HG03097 (cell line): ENCODE results near the gene PPP2R1A.
"Not testable (repeated sequence)": the region's sequence is repeated elsewhere in the genome, so short reads cannot be mapped to it uniquely, and the experiment has no call there.

Experiments used
- ATAC-seq: cut with Tn5 transposase; IDR thresholded peaks from one replicate; pipeline ENCODE4 v1.9.1; 2021; ENCODE audit not compliant: unreplicated experiment, low FRiP score

The PPP2R1A gene

DNA sequence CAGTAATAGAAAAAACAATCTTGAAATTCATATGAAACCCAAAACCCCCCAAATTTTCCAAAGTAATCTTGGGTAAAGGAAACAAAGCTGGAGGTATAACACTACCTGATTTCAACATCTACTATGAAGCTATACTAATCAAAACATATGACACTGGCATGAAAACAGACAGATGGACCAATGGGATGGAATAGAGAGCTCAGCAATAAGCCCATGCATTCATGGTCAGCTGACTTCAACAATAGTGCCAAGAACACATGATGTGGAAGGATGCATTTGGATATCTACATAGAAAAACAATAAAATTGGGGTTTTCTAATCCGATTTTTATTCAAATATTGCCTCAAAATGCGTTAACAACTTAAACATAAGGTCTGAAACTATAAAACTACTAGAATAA is 47.3 kb downstream of the PPP2R1A start:
- no peak for ATAC-seq

DNA sequence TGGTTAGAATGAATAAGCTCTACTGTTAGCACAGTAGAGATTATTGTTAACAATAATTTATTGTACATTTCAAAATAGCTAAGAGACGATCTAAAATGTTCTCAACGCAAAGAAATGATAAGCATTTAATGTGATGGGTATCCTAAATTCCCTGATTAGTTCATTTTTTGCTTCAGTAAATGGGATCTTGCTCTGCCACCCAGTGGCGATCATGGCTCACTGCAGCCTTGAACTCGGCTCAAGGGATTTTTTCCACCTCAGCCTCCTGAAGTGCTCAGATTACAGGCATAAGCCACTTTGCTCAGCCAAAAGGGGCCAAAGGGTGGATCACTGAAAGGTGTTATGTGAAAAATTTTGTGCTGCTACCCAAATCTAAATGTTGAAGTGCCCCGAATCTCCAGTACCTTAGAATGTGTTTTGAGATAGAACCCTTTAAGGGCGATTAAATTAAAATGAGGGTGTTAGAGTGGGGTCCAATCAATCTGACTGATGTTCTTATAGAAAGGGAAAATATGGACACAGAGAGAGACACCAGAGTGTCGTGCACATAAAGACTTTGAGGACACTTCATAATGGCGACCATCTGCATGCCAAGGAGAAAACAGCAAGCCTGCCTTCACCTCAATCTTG is 48.0 kb downstream of the PPP2R1A start:
- ATAC-seq = no peak

DNA sequence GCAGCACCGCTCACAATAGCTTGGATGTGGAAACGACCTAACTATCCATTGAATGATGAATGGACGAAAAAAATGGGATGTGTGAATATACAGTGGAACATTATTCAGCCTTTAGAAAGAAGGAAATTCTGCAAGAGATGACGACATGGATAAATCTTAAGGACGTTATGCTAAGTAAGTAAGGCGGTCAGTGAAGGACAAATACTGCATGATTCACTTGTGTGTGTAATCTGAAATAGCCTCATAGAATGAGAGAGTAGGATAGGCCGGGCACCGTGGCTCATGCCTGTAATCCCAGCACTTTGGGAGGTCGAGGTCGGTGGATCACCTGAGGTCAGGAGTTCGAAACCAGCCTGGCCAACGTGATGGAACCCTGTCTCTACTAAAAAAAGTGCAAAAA is 54.2 kb downstream of the PPP2R1A start:
- ATAC-seq = no peak

DNA sequence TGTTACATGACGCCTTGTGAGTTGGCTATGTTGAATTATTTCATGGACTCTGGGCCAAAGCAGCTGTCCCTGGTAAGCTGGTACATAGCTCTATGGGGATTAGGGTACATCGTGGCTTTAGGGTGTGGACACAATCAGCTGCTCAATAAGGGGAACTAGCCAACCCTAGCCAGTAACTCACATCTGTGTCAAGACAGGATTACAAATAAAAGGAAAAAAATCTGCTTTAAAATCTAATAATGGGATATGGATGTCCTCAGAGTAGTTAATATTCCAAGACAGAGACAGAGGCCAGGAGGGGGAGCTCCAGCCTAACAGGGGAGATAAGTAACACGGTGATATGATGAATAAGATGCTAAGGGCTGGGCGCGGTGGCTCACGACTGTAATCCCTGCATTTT is 58.4 kb downstream of the PPP2R1A start:
- ATAC-seq = no peak

- ATAC-seq = no peak
Measured at GRCh38 chr19:52258426-52258825, 68.6 kb downstream of the PPP2R1A start.

GRCh38 chr19:52265556-52265955 is 75.7 kb downstream of the PPP2R1A start:
- not testable (repeated sequence) for ATAC-seq

DNA sequence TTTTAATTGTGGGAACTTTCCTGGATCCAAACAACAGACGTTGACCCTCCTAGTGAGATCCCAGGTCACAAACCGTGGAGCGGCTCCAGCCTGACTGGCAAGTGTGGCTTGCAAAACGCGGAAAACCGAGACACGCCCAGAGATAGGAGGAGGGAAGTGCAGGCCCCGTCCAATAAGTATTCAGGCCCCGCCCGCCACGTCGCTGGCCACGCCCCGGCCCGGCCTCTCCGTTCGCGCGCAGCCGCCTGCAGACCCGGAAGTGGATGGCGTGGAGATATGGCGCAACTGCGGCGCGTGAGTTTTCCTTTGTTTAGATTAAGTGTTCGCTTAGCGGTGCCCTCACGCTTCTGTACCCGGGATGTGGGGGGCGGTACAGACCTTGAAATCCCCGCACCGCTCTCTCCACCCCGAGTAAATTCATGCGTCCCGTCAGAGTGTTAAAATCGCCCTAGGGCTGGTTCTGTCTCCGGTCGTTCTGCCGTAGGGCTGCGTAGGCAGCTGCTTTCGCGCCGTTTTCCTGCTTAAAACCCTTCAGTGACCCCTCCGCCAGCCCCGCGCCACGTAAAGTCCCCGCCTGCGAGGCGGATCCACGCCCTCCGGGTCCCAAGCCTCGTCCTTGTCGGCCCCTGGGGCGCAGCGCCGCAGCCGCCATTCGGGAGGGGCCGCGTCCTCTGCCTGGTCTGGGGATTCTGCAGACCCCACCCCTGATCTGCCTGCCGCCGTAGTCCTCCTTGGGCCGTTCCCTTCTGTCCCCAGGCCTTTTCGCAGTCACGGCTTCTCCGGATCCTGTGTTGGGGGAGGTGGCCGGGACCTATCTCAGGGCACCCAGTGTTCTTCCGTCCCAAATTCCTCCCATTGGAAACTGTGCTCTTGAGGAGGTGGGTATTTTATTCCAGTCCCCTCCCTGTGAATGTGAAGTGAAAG is 79.7 kb downstream of the PPP2R1A start, which contains the start of gene ZNF766:
TSS of gene ZNF766 (plus strand) at position 250 of the 924 bp plus-strand sequence. CDS start at position 277, 27 bp downstream.
- peak; percentile 97 for ATAC-seq

- ATAC-seq = no peak
Measured at GRCh38 chr19:52270266-52270885, 80.5 kb downstream of the PPP2R1A start.

DNA sequence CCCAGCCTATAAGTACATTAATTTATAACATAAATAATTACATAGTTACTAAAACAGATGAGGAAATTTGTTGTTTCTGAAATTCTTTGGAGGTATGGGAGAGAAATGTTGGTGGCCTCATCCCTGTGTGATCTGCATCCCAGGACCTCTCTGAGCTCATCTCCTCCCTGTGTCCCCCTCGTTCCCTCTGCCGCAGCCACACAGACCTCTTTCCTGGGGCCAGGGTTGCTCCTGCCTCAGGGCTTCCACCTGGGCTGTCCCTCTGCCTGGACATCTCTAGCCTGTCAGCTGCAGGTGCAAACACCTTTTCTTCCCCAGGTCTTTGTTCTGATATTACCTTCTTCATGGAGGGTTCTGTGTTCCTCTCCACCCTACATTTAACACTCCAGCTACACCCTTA is 83.4 kb downstream of the PPP2R1A start:
- no peak for ATAC-seq

DNA sequence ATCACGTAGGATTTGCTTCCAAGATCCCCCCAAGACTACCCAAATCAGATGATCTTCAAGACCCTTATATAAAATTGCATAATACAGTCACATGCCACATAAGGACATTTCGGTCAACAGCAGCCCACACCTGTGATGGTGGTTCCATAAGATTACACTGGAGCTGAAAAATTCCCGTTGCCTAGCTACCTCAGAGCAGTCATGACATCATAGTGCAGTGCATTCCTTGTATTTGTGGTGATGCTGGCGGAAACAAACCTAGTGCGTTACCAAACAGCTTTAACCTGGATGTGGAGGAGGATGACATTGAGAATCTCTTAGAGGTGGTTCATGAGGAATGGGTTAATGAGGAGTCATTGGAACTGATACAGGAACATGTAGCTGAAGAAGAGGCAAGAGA is 84.3 kb downstream of the PPP2R1A start:
- ATAC-seq = no peak

DNA sequence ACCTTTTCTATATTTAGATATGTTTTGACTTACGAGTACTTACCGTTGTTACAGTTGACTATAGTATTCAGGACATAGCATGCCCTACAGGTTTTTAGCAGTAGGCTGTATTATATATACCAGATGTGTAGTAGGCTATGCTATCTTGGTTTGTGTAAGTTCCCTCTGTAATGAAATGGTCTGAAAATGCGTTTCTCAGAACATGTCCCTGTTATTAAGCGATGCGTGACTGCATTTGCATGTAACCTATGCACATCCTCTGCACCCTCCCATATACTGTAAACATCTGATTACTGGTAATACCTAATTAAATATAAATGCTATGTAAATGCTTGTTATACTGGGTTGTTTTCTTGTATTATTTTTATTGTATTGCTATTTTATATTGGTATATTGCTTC is 86.1 kb downstream of the PPP2R1A start:
- ATAC-seq = no peak

- no peak for ATAC-seq
Measured at GRCh38 chr19:52277471-52277870, 87.6 kb downstream of the PPP2R1A start.
